OCI-LY3 (cell line): ENCODE results near the gene NEIL1.
"Not testable (repeated sequence)": the region's sequence is repeated elsewhere in the genome, so short reads cannot be mapped to it uniquely, and the experiment has no call there.

Experiments
- H2AFZ ChIP-seq: fragments of 200-600, 300-600 bp; shearing (Covaris generic); 2 replicates; pipeline ENCODE4 v1.6.0; 2014; ENCODE audit warnings: antibody characterized with exemption, low read depth, low read length
- H3K27ac ChIP-seq: fragments of 200-600, 300-600 bp; sonication (generic); 2 replicates; pipeline ENCODE4 v1.5.1; 2014; ENCODE audit warnings: mild to moderate bottlenecking, low read length, moderate library complexity, mixed read lengths
- H3K27me3 ChIP-seq: fragments of 200-600, 300-600 bp; sonication (generic); 2 replicates; pipeline ENCODE4 v1.6.1; 2014; ENCODE audit warnings: low read depth, low read length, mixed read lengths
- H3K36me3 ChIP-seq: fragments of 200-600, 300-600 bp; sonication (generic); replicated peaks from 2 replicates; pipeline ENCODE3; 2014; ENCODE audit warnings: low read depth, low read length, mixed read lengths
- H3K4me1 ChIP-seq: fragments of 300-600, 200-600 bp; sonication (generic); 2 replicates; pipeline ENCODE4 v1.6.1; 2014; ENCODE audit warnings: low read length, mixed read lengths
- H3K4me2 ChIP-seq: fragments of 200-600, 300-600 bp; sonication (generic); 2 replicates; pipeline ENCODE4 v1.6.1; 2014; ENCODE audit warnings: low read length, mixed read lengths
- H3K4me3 ChIP-seq: fragments of 300-600, 200-600 bp; sonication (generic); 2 replicates; pipeline ENCODE4 v1.5.1; 2014; ENCODE audit warnings: antibody characterized with exemption, mild to moderate bottlenecking, low read length, moderate library complexity
- H3K79me2 ChIP-seq: fragments of 300-600, 200-600 bp; shearing (Covaris generic); 2 replicates; pipeline ENCODE4 v1.6.1; 2014; ENCODE audit warnings: mild to moderate bottlenecking, low read length, mixed read lengths
- H3K9ac ChIP-seq: fragments of 300-600, 200-600 bp; shearing (Covaris generic); 2 replicates; pipeline ENCODE4 v1.6.0; 2014; ENCODE audit warnings: mild to moderate bottlenecking, low read length, moderate library complexity
- H3K9me3 ChIP-seq: fragments of 200-600, 300-600 bp; shearing (Covaris generic); 2 replicates; pipeline ENCODE4 v1.6.1; 2014; ENCODE audit warnings: low read length, mixed read lengths; ENCODE audit not compliant: insufficient read depth
- H4K20me1 ChIP-seq: fragments of 200-600, 300-600 bp; sonication (generic); 2 replicates; pipeline ENCODE4 v1.6.1; 2016; ENCODE audit warnings: low read length, mixed read lengths; ENCODE audit not compliant: insufficient read depth
- CTCF ChIP-seq: fragments of 200-600, 300-600 bp; sonication (generic); IDR thresholded peaks from 2 replicates; pipeline ENCODE4 v1.5.1; 2014; ENCODE audit warnings: antibody characterized with exemption, low read length, low read depth
- EZH2phosphoT487 ChIP-seq: fragments of 200-600 bp; shearing (Covaris generic); IDR thresholded peaks from 2 replicates; pipeline ENCODE4 v1.6.1; 2018; ENCODE audit warnings: antibody characterized with exemption, mixed run types, low read depth

NEIL1 gene

GRCh38 chr15:75338661-75339240 is 8.1 kb upstream of the NEIL1 start:
- no peaks in the 10 kb centered on the region for H4K20me1 ChIP-seq
- TF ChIP-seq CTCF (no peak), EZH2phosphoT487 (no peak)
- peaks cover 11% of the 10 kb centered on the region for H3K4me1 ChIP-seq
- H3K9me3 ChIP-seq, result no peaks in the 10 kb centered on the region
- H3K9ac ChIP-seq, result no peak overlapping the region
- H3K4me2 ChIP-seq, result no peak overlapping the region
- H3K79me2 ChIP-seq, result peaks cover 10% of the 10 kb centered on the region
- H3K4me3 ChIP-seq, result no peak overlapping the region
- H2AFZ ChIP-seq, result no peak overlapping the region
- H3K27ac ChIP-seq, result no peak overlapping the region
- H3K27me3 ChIP-seq, result no peaks in the 10 kb centered on the region
- H3K36me3 ChIP-seq, result peaks cover 5% of the 10 kb centered on the region

GRCh38 chr15:75339531-75340240 is 7.2 kb upstream of the NEIL1 start:
- no peaks in the 10 kb centered on the region for H4K20me1 ChIP-seq
- H2AFZ ChIP-seq, result no peak overlapping the region
- H3K4me3 ChIP-seq, result no peak overlapping the region
- H3K27ac ChIP-seq, result no peak overlapping the region
- TF ChIP-seq EZH2phosphoT487 (no peak), CTCF (no peak)
- peaks cover 5% of the 10 kb centered on the region for H3K36me3 ChIP-seq
- H3K79me2 ChIP-seq, result peaks cover 10% of the 10 kb centered on the region
- no peaks in the 10 kb centered on the region for H3K27me3 ChIP-seq
- H3K9ac ChIP-seq, result no peak overlapping the region
- H3K4me2 ChIP-seq, result no peak overlapping the region
- H3K9me3 ChIP-seq, result no peaks in the 10 kb centered on the region
- H3K4me1 ChIP-seq, result peaks cover 11% of the 10 kb centered on the region

DNA sequence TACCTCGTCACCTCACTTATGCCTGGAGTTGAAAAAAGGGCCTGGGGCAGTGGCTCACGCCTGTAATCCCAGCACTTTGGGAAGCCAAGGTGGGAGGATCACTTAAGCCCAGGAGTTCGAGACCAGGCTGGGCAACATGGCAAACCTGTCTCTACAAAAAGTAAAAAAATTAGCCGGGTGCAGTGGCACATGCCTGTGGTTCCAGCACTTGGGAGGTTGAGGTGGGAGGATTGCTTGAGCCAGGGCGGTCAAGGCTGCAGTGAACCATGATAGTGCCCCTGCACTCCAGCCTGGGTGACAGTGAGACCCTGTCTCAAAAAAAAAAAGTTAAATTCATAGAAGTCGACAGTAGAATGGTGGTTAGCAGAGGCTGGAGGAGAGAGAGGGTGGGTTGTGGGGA is 4.6 kb upstream of the NEIL1 start:
- Histone ChIP-seq H3K79me2 (no peaks in the 10 kb centered on the region), H3K9ac (no peak overlapping the region), H3K27ac (no peak overlapping the region), H2AFZ (no peak overlapping the region), H3K36me3 (peaks cover 5% of the 10 kb centered on the region), H4K20me1 (no peaks in the 10 kb centered on the region), H3K4me2 (no peak overlapping the region), H3K4me3 (no peak overlapping the region), H3K4me1 (no peaks in the 10 kb centered on the region), H3K9me3 (no peaks in the 10 kb centered on the region), H3K27me3 (no peaks in the 10 kb centered on the region)
- TF ChIP-seq EZH2phosphoT487 (no peak), CTCF (no peak)

- not testable (repeated sequence) for H3K27ac ChIP-seq, H3K4me2 ChIP-seq, H3K36me3 ChIP-seq, H4K20me1 ChIP-seq, H3K9ac ChIP-seq, H3K79me2 ChIP-seq, H3K4me1 ChIP-seq, H2AFZ ChIP-seq, H3K9me3 ChIP-seq, H3K27me3 ChIP-seq, H3K4me3 ChIP-seq
Measured at GRCh38 chr15:75343953-75344352, 2.9 kb upstream of the NEIL1 start.
